ENCODE measurements around the gene NUP37. TPM values are rescaled to one million over a fixed set of nuclear protein-coding genes. Genes with fewer than 3 reads are reported as not detected.

Gene NUP37
- total RNA-seq, 1 donor from 2014 or later: 44.9 TPM

GRCh38 chr12:102067574-102068258 lies 52.2 kb downstream of the NUP37 start:
- no peaks in the 10 kb centered on the region for H3K4me1 Mint-ChIP-seq
- H3K36me3 Mint-ChIP-seq (ENCODE audit: low read depth): no peaks in the 10 kb centered on the region
- TF ChIP-seq, protein P1, sequence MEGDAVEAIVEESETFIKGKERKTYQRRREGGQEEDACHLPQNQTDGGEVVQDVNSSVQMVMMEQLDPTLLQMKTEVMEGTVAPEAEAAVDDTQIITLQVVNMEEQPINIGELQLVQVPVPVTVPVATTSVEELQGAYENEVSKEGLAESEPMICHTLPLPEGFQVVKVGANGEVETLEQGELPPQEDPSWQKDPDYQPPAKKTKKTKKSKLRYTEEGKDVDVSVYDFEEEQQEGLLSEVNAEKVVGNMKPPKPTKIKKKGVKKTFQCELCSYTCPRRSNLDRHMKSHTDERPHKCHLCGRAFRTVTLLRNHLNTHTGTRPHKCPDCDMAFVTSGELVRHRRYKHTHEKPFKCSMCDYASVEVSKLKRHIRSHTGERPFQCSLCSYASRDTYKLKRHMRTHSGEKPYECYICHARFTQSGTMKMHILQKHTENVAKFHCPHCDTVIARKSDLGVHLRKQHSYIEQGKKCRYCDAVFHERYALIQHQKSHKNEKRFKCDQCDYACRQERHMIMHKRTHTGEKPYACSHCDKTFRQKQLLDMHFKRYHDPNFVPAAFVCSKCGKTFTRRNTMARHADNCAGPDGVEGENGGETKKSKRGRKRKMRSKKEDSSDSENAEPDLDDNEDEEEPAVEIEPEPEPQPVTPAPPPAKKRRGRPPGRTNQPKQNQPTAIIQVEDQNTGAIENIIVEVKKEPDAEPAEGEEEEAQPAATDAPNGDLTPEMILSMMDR (conservative IDR thresholded peaks at IDR 0.05): no peak
- no peaks in the 10 kb centered on the region for H3K9me3 Mint-ChIP-seq
- no peak overlapping the region for H3K4me3 Mint-ChIP-seq
- no peaks in the 10 kb centered on the region for H3K27me3 Mint-ChIP-seq (ENCODE audit: low read depth)
- no peak overlapping the region for H3K27ac Mint-ChIP-seq (ENCODE audit: unreplicated experiment)
- DNase-seq (ENCODE audit: low read depth, low spot score): no peak

DNA sequence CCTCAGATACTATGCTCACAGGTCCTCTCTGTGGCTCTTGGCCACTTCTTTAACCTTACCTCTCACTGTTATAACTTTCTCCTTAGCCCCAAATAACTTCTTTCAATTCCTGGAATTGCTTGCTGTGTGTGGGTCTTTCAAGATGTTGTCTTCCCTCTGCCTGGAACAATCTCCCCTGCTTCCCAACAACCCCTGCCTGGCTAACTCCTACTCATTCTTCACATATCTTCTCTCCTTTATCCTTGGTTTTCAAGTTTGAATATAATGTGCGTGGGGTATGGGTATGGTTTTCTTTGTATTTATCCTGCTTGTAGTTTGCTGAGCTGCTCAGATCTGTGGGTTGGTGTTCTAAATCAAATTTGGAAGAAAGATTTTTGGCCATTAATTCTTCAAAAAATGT lies 55.4 kb downstream of the NUP37 start:
- peaks cover 13% of the 10 kb centered on the region for H3K4me1 Mint-ChIP-seq
- no peaks in the 10 kb centered on the region for H3K9me3 Mint-ChIP-seq
- TF ChIP-seq, protein P1 (conservative IDR thresholded peaks at IDR 0.05): no peak
- no peak overlapping the region for H3K27ac Mint-ChIP-seq (ENCODE audit: unreplicated experiment)
- no peak for DNase-seq (ENCODE audit: low read depth, low spot score)
- no peaks in the 10 kb centered on the region for H3K27me3 Mint-ChIP-seq (ENCODE audit: low read depth)
- H3K36me3 Mint-ChIP-seq (ENCODE audit: low read depth): no peaks in the 10 kb centered on the region
- peak overlapping the region; percentile 18 for H3K4me3 Mint-ChIP-seq

DNA sequence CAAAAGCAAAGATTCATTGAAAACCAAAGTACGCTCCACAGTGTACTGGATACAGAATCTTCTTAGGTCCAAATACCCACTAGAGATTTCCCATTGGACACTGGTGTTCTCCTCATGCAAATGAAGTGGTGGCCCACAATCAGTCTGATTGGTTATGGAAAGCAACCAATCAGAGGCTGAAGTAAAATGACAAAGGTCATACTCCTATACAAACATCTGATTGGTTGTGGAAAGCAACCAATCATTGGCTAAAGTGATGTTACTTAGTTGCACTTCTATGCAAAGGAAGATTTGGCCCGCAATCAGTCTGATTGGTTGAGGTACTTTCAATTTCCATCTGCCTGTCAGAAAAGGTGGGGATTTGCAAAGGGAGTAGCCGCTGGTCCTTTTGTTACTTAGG lies 56.8 kb downstream of the NUP37 start:
- no peaks in the 10 kb centered on the region for H3K9me3 Mint-ChIP-seq
- H3K4me1 Mint-ChIP-seq: peaks cover 13% of the 10 kb centered on the region
- H3K36me3 Mint-ChIP-seq (ENCODE audit: low read depth): peaks cover 4% of the 10 kb centered on the region
- peak overlapping the region; percentile 18 for H3K4me3 Mint-ChIP-seq
- H3K27ac Mint-ChIP-seq (ENCODE audit: unreplicated experiment): no peak overlapping the region
- TF ChIP-seq, protein P1 (conservative IDR thresholded peaks at IDR 0.05): no peak
- no peak for DNase-seq (ENCODE audit: low read depth, low spot score)
- H3K27me3 Mint-ChIP-seq (ENCODE audit: low read depth): no peaks in the 10 kb centered on the region

DNA sequence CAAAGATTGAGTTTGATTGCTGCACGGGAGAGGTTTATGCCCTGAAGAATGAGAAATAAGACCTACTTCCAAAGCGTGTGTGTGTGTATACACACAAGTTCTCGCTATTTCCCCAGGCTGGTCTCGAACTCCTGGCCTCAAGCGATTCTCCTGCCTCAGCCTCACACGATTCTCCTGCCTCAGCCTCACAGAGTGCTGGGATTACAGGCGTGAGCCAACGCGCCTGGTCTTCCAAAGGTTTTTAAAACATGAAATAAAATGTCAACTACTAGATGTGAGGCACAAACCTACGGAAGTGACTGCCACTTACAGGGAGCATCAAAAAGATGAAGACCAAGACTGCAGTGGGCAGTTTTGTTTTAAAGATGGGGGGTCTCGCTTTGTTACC lies 57.5 kb downstream of the NUP37 start:
- Mint-ChIP-seq H3K36me3 (ENCODE audit: low read depth) (peaks cover 8% of the 10 kb centered on the region), H3K9me3 (peaks cover 2% of the 10 kb centered on the region), H3K27ac (ENCODE audit: unreplicated experiment) (no peak overlapping the region), H3K27me3 (ENCODE audit: low read depth) (no peaks in the 10 kb centered on the region), H3K4me1 (peaks cover 13% of the 10 kb centered on the region), H3K4me3 (peak overlapping the region; percentile 98)
- TF ChIP-seq, protein P1 (conservative IDR thresholded peaks at IDR 0.05): no peak
- no peak for DNase-seq (ENCODE audit: low read depth, low spot score)

GRCh38 chr12:102061560-102062418 lies 58.1 kb downstream of the NUP37 start, which contains the start of gene WASHC3:
Gene WASHC3 (minus strand): TSS chr12:102061991. CDS start chr12:102061962, 29 bp downstream.
- Mint-ChIP-seq H3K27me3 (ENCODE audit: low read depth) (no peaks in the 10 kb centered on the region), H3K27ac (ENCODE audit: unreplicated experiment) (peak within 1 kb of the TSS; percentile 95)

More at GRCh38 chr12:102061560-102062418, 58.1 kb downstream of the NUP37 start, which contains the start of gene WASHC3:
- peaks cover 10% of the 10 kb centered on the region for H3K36me3 Mint-ChIP-seq (ENCODE audit: low read depth)
- peaks cover 3% of the 10 kb centered on the region for H3K9me3 Mint-ChIP-seq
- TF ChIP-seq, protein P1 (conservative IDR thresholded peaks at IDR 0.05): no peak
- peaks cover 13% of the 10 kb centered on the region for H3K4me1 Mint-ChIP-seq
- DNase-seq (ENCODE audit: low read depth, low spot score): peak; percentile 79
- peak within 1 kb of the TSS; percentile 98 for H3K4me3 Mint-ChIP-seq

Data from neural crest cell (in vitro differentiated cells).